ENCODE data around the gene TELO2.

DNA sequence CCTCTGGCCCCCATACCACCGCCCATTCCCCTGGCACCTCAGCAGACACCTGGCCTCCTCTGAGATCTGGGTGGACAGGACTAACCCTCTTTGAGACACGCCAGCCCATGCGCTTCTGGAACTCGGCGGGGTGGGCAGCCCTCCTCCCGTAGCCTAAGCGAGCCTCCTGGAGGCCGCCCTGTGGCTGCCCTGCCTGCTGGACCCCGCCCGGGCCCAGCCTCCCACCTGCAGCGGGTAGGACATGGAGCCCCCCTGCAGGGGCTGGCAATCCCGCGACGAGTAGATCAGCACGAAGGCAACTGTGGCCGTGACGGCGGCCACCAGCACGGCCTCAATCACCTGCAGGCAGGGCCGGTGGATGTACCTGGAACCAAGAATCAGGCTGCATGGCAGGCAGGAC is 40.6 kb upstream of the TELO2 start:
- no peak for TF ChIP-seq POLR2A (IDR thresholded peaks at IDR 0.05; ENCODE audit: low read depth, low read length)
- TF ChIP-seq POLR2AphosphoS5 (IDR thresholded peaks at IDR 0.05; ENCODE audit: low read depth, low read length): no peak

Data from GM12892 (cell line).